B cell (primary cell): ENCODE data around the gene ARMC9.

Experiments used
- EZH2 ChIP-seq: IDR thresholded peaks from 2 replicates; pipeline ENCODE4 v1.6.1; 2012; ENCODE audit warnings: borderline replicate concordance, low read depth, mild to moderate bottlenecking, moderate library complexity, low read length; ENCODE audit not compliant: insufficient read depth, poor library complexity, severe bottlenecking
- TF ChIP-seq, protein P1 (sequence below): fragments of 200-600 bp; IDR thresholded peaks from one replicate; pipeline ENCODE4 v1.8.0; 2022; ENCODE audit warnings: antibody characterized with exemption, mild to moderate bottlenecking

- TF ChIP-seq, protein P1, sequence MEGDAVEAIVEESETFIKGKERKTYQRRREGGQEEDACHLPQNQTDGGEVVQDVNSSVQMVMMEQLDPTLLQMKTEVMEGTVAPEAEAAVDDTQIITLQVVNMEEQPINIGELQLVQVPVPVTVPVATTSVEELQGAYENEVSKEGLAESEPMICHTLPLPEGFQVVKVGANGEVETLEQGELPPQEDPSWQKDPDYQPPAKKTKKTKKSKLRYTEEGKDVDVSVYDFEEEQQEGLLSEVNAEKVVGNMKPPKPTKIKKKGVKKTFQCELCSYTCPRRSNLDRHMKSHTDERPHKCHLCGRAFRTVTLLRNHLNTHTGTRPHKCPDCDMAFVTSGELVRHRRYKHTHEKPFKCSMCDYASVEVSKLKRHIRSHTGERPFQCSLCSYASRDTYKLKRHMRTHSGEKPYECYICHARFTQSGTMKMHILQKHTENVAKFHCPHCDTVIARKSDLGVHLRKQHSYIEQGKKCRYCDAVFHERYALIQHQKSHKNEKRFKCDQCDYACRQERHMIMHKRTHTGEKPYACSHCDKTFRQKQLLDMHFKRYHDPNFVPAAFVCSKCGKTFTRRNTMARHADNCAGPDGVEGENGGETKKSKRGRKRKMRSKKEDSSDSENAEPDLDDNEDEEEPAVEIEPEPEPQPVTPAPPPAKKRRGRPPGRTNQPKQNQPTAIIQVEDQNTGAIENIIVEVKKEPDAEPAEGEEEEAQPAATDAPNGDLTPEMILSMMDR, result no peak
- TF ChIP-seq EZH2, result no peak
Measured at GRCh38 chr2:231270221-231271114, 72.0 kb downstream of the ARMC9 start.
